ENCODE results near the gene PRMT2.
"Not testable (repeated sequence)": the region's sequence is repeated elsewhere in the genome, so short reads cannot be mapped to it uniquely, and the experiment has no call there.

Gene PRMT2

GRCh38 chr21:46624050-46624449 is 11.4 kb upstream of the PRMT2 start:
- no peaks in the 10 kb centered on the region for H3K9me3 Mint-ChIP-seq
- DNase-seq (no peak), ATAC-seq (replicated peaks) (no peak)
- H3K27ac Mint-ChIP-seq, result peak overlapping the region in 1 of 2 donors; percentile 38
- no peak overlapping the region for H3K4me3 Mint-ChIP-seq
- no peaks in the 10 kb centered on the region for H3K36me3 Mint-ChIP-seq (ENCODE audit: insufficient read depth)
- no peaks in the 10 kb centered on the region for H3K27me3 Mint-ChIP-seq
- peaks cover 39 to 43% of the 10 kb centered on the region in 2 donors for H3K4me1 Mint-ChIP-seq (ENCODE audit: low read depth in 2 of 2)

DNA sequence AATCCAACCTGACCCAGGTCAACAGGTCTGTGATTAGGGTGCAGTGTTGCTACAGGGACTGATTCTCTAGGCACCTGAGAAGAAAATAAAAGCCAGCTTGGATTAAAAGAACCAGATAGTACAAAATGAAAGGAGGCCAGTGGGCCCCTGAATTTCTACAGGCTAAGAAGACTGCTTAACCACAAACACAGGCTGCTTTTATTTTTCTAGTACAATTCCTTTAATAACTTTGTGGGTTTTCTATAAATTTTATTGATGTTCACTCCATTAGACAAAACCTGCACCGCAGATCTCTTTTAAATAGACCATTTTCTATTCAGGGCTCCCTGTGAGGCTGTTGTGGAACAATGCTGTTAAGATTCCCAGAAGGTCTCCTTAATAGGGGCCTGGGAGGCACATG is 9.7 kb upstream of the PRMT2 start:
- Mint-ChIP-seq H3K9me3 (no peaks in the 10 kb centered on the region), H3K27me3 (no peaks in the 10 kb centered on the region), H3K4me1 (ENCODE audit: low read depth in 2 of 2) (peaks cover 26 to 34% of the 10 kb centered on the region in 2 donors), H3K27ac (peak overlapping the region in 1 of 2 donors; percentile 73), H3K4me3 (no peak overlapping the region), H3K36me3 (ENCODE audit: insufficient read depth) (no peaks in the 10 kb centered on the region)
- no peak for ATAC-seq (replicated peaks)
- DNase-seq, result no peak

GRCh38 chr21:46626536-46626935 is 8.9 kb upstream of the PRMT2 start:
- Mint-ChIP-seq H3K4me1 (ENCODE audit: low read depth in 2 of 2) (peaks cover 19 to 28% of the 10 kb centered on the region in 2 donors), H3K27ac (peak overlapping the region; percentile 9 to 44), H3K36me3 (ENCODE audit: insufficient read depth) (no peaks in the 10 kb centered on the region), H3K27me3 (peaks cover 0 to 3% of the 10 kb centered on the region in 2 donors), H3K9me3 (no peaks in the 10 kb centered on the region), H3K4me3 (peak overlapping the region in 1 of 2 donors; percentile 36)
- DNase-seq, result no peak
- no peak for ATAC-seq (replicated peaks)

GRCh38 chr21:46626975-46627501 is 8.4 kb upstream of the PRMT2 start:
- H3K27me3 Mint-ChIP-seq, result peaks cover 0 to 4% of the 10 kb centered on the region in 2 donors
- ATAC-seq (replicated peaks) (no peak), DNase-seq (no peak)
- H3K36me3 Mint-ChIP-seq (ENCODE audit: insufficient read depth), result no peaks in the 10 kb centered on the region
- H3K4me1 Mint-ChIP-seq (ENCODE audit: low read depth in 2 of 2), result peaks cover 14 to 24% of the 10 kb centered on the region in 2 donors
- peak overlapping the region in 1 of 2 donors; percentile 36 for H3K4me3 Mint-ChIP-seq
- H3K27ac Mint-ChIP-seq, result peak overlapping the region in 1 of 2 donors; percentile 44
- no peaks in the 10 kb centered on the region for H3K9me3 Mint-ChIP-seq

DNA sequence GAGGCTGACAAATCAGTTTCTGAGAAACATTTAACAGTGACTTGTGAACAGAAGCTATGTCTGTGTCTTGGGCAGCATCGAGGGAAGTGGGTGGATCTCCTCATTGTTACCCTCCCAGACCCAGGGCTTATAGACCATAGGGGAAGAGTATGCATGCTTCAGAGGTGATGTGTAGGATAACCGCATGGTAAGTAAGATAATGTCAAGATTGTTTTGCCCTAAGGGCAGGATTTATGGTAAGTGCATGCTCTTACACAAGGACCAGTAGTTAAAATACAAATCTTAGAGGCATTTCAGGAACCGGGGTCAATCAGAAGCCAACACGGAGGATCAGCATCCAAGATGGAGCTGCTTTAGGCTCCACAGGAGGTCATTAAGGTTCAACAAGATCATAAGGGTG is 7.7 kb upstream of the PRMT2 start:
- Mint-ChIP-seq H3K36me3 (ENCODE audit: insufficient read depth) (no peaks in the 10 kb centered on the region), H3K9me3 (no peaks in the 10 kb centered on the region), H3K27ac (peak overlapping the region in 1 of 2 donors; percentile 44), H3K27me3 (peaks cover 0 to 4% of the 10 kb centered on the region in 2 donors), H3K4me3 (no peak overlapping the region), H3K4me1 (ENCODE audit: low read depth in 2 of 2) (peaks cover 8 to 18% of the 10 kb centered on the region in 2 donors)
- no peak for ATAC-seq (replicated peaks)
- DNase-seq, result no peak

- DNase-seq (no peak), ATAC-seq (replicated peaks) (no peak)
- H3K36me3 Mint-ChIP-seq (ENCODE audit: insufficient read depth), result no peaks in the 10 kb centered on the region
- peaks cover 0 to 4% of the 10 kb centered on the region in 2 donors for H3K27me3 Mint-ChIP-seq
- H3K4me1 Mint-ChIP-seq (ENCODE audit: low read depth in 2 of 2), result peaks cover 3 to 14% of the 10 kb centered on the region in 2 donors
- no peak overlapping the region for H3K27ac Mint-ChIP-seq
- H3K4me3 Mint-ChIP-seq, result no peak overlapping the region
- H3K9me3 Mint-ChIP-seq, result no peaks in the 10 kb centered on the region
Measured at GRCh38 chr21:46628868-46629267, 6.6 kb upstream of the PRMT2 start.

- not testable (repeated sequence) for H3K36me3 Mint-ChIP-seq (ENCODE audit: insufficient read depth); H3K27me3 Mint-ChIP-seq; H3K9me3 Mint-ChIP-seq; H3K27ac Mint-ChIP-seq; ATAC-seq (replicated peaks); DNase-seq; H3K4me3 Mint-ChIP-seq
- peaks cover 13 to 17% of the 10 kb centered on the region in 2 donors for H3K4me1 Mint-ChIP-seq (ENCODE audit: low read depth in 2 of 2)
Measured at GRCh38 chr21:46630915-46631314, 4.6 kb upstream of the PRMT2 start.

GRCh38 chr21:46633566-46633965 is 1.9 kb upstream of the PRMT2 start:
- peaks cover 23% of the 10 kb centered on the region for H3K36me3 Mint-ChIP-seq (ENCODE audit: insufficient read depth)
- H3K4me3 Mint-ChIP-seq, result no peak overlapping the region
- no peak for ATAC-seq (replicated peaks)
- no peaks in the 10 kb centered on the region for H3K9me3 Mint-ChIP-seq
- peaks cover 23 to 31% of the 10 kb centered on the region in 2 donors for H3K4me1 Mint-ChIP-seq (ENCODE audit: low read depth in 2 of 2)
- peaks cover 0 to 4% of the 10 kb centered on the region in 2 donors for H3K27me3 Mint-ChIP-seq
- DNase-seq, result no peak
- peak overlapping the region; percentile 94 to 98 for H3K27ac Mint-ChIP-seq

DNA sequence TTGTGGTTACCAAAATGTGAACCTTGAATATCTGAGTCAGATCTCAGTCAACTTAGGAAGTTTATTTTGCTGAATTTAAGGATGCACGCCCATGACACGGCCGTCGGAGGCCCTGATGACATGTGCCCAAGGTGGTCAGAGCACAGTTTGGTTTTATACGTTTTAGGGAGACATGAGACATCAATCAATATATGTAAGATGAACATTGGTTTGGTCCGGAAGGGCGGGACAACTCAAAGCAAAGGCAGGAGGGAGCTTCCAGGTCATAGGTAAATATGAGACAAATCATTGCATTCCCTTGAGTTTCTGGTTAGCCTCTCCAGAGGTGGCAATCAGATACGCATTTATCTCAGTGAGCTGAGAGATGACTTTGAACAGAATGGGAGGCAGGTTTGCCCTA is 1.0 kb upstream of the PRMT2 start:
- Mint-ChIP-seq H3K9me3 (no peaks in the 10 kb centered on the region), H3K4me3 (peak overlapping the region; percentile 98 to 100), H3K4me1 (ENCODE audit: low read depth in 2 of 2) (peaks cover 27 to 36% of the 10 kb centered on the region in 2 donors), H3K36me3 (ENCODE audit: insufficient read depth) (peaks cover 32% of the 10 kb centered on the region), H3K27me3 (peaks cover 0 to 4% of the 10 kb centered on the region in 2 donors), H3K27ac (peak overlapping the region; percentile 94 to 98)
- ATAC-seq (replicated peaks) (no peak), DNase-seq (no peak)

- DNase-seq (no peak), ATAC-seq (replicated peaks) (peak; percentile 19)
- Mint-ChIP-seq H3K36me3 (ENCODE audit: insufficient read depth) (peaks cover 37% of the 10 kb centered on the region), H3K27me3 (peaks cover 0 to 4% of the 10 kb centered on the region in 2 donors), H3K27ac (peak overlapping the region; percentile 94 to 98), H3K4me3 (peak overlapping the region; percentile 98 to 100), H3K9me3 (no peaks in the 10 kb centered on the region), H3K4me1 (ENCODE audit: low read depth in 2 of 2) (peaks cover 32 to 41% of the 10 kb centered on the region in 2 donors)
Measured at GRCh38 chr21:46634966-46635323, 529 bp upstream of the PRMT2 start.

GRCh38 chr21:46636181-46636512 is 673 bp downstream of the PRMT2 start:
- peaks cover 40 to 50% of the 10 kb centered on the region in 2 donors for H3K4me1 Mint-ChIP-seq (ENCODE audit: low read depth in 2 of 2)
- no peak for DNase-seq

DNA sequence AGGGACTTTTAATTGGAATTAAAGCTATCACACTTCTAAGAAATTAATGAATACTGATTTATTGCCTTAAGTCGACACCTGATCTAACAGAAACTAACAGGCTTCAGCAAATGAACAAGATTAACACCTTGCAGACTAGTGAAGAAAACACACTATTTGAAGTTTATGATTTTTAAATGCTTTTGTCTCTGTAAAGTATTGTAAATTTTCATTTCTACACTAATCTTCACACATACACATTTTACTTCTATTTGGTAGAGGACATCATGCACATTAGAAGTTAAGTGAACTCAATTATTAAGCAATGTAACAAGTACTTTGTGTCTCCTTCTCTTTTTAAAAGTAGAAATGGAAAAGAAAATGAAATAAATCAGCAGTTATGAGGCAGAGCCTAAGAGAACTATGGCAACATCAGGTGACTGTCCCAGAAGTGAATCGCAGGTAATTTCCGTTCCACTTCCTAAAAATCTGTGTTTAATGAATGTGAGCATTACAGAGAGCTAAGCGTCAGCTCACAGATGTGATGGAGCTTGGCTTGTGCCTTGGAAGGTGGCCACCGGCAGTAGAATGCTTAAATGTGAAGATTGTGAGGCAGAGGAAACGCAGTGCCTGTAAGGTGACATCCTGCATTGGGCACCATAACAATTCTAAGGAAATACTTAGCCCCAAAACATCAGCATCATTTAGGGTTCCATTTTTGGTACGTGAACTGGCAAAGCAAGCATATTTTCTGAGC is 1.2 kb downstream of the PRMT2 start:
- H3K4me3 Mint-ChIP-seq, result peak overlapping the region; percentile 98 to 100
- H3K27ac Mint-ChIP-seq, result peak overlapping the region; percentile 94 to 98
- DNase-seq (no peak), ATAC-seq (replicated peaks) (no peak)
- no peaks in the 10 kb centered on the region for H3K9me3 Mint-ChIP-seq
- H3K27me3 Mint-ChIP-seq, result no peaks in the 10 kb centered on the region
- H3K4me1 Mint-ChIP-seq (ENCODE audit: low read depth in 2 of 2), result peaks cover 43 to 52% of the 10 kb centered on the region in 2 donors
- H3K36me3 Mint-ChIP-seq (ENCODE audit: insufficient read depth), result peaks cover 54% of the 10 kb centered on the region

More at GRCh38 chr21:46636181-46636512, 673 bp downstream of the PRMT2 start:
- ATAC-seq (replicated peaks), result no peak
- Mint-ChIP-seq H3K27ac (peak overlapping the region; percentile 94 to 98), H3K27me3 (peaks cover 0 to 4% of the 10 kb centered on the region in 2 donors), H3K36me3 (ENCODE audit: insufficient read depth) (peaks cover 49% of the 10 kb centered on the region), H3K4me3 (peak overlapping the region; percentile 98 to 100), H3K9me3 (no peaks in the 10 kb centered on the region)

- H3K4me1 Mint-ChIP-seq (ENCODE audit: low read depth in 2 of 2), result peaks cover 44 to 55% of the 10 kb centered on the region in 2 donors
- peak overlapping the region; percentile 56 to 98 for H3K4me3 Mint-ChIP-seq
- no peaks in the 10 kb centered on the region for H3K9me3 Mint-ChIP-seq
- H3K27ac Mint-ChIP-seq, result peak overlapping the region; percentile 4 to 26
- ATAC-seq (replicated peaks), result no peak
- peaks cover 66% of the 10 kb centered on the region for H3K36me3 Mint-ChIP-seq (ENCODE audit: insufficient read depth)
- no peak for DNase-seq
- H3K27me3 Mint-ChIP-seq, result no peaks in the 10 kb centered on the region
Measured at GRCh38 chr21:46637952-46638746, 2.7 kb downstream of the PRMT2 start.
